GM18502 (cell line): ENCODE data around the gene ATG10.
"Not testable (repeated sequence)": the region's sequence is repeated elsewhere in the genome, so short reads cannot be mapped to it uniquely, and the experiment has no call there.

Source experiments
- ATAC-seq: cut with Tn5 transposase; IDR thresholded peaks from one replicate; pipeline ENCODE4 v1.9.1; 2021; ENCODE audit warnings: mild to moderate bottlenecking; ENCODE audit not compliant: unreplicated experiment, poor library complexity

Gene ATG10

GRCh38 chr5:82045554-82046275 lies 73.9 kb downstream of the ATG10 start:
- ATAC-seq, result no peak

DNA sequence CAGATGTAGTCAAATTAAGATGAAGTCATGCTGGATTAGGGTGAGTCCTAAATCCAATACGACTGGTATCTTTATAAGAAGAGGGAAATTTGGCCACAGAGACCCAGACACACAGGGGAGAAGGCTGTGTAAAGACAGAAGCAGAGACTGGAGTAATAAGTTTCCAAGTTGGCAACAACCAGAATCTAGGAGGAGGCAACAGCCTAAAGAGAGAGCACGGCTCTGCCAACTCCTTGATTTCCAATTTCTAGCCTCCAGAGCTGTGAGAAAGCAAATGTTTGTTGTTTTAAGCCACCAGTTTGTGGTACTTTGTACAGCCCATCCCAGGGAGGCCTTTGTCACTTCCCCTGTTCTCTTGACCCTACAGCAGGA lies 74.4 kb downstream of the ATG10 start:
- ATAC-seq, result no peak

DNA sequence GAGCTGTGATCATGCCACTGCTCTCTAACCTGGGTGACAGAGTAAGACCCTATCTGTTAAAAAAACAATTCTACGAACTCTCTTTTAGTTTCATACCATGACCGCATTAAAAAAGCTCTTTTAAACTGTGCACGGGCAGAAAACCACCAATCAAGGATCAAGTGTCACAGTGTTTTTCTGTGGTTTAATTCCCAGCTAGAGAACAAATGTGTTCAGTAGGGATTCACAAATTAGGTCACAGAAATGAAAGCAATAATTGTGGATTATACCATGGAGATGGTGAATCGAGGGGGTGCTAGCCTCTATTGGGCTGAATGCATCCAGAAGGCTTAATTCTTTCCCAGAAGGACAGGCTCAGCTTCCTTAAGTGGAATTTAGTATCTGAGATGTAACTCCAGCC lies 79.1 kb downstream of the ATG10 start:
- no peak for ATAC-seq

GRCh38 chr5:82054004-82054710 lies 82.3 kb downstream of the ATG10 start:
- ATAC-seq, result no peak

- no peak for ATAC-seq
These were observed 85.2 kb downstream of the ATG10 start for GRCh38 chr5:82057051-82057450.

GRCh38 chr5:82058710-82059109 lies 86.9 kb downstream of the ATG10 start:
- peak; percentile 71 for ATAC-seq

- ATAC-seq, result no peak
These were observed 95.0 kb downstream of the ATG10 start for GRCh38 chr5:82066791-82067190.

DNA sequence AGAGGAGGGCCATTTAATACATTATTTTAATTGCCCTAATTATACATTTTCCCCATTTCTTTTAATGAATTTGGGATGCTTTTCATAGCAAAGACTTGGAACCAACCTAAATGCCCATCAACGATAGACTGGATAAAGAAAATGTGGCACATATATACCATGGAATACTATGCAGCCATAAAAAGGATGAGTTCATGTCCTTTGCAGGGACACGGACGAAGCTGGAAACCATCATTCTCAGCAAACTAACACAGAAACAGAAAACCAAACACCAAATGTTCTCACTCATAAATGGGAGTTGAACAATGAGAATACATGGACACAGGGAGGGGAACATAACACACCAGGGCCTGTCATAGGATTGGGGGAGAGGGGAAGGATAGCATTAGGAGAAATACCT lies 96.2 kb downstream of the ATG10 start:
- not testable (repeated sequence) for ATAC-seq

- no peak for ATAC-seq
These were observed 96.9 kb downstream of the ATG10 start for GRCh38 chr5:82068723-82069122.

- ATAC-seq, result no peak
These were observed 100.3 kb downstream of the ATG10 start for GRCh38 chr5:82072138-82072537.

- ATAC-seq, result no peak
These were observed 101.4 kb downstream of the ATG10 start for GRCh38 chr5:82073179-82073578.

DNA sequence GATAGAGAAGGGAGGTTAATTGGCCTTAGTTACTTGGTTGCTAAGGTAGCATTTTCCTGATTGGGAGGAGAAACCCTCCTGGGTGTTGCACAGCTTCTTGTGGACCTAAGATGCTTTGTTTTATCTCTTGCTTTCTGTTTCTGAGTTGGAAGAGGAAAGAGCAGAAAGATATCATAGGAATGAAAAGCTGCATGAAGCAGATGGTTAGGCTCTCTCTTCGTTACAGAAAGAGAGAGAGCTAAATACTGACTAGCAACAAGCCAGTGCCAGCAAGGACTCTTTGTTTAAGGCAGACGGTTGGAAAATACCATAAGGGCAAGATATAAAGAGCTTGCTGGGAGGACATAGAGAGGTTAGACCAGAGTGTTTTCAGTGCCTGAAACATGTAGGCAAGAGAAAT lies 103.1 kb downstream of the ATG10 start:
- ATAC-seq, result no peak

DNA sequence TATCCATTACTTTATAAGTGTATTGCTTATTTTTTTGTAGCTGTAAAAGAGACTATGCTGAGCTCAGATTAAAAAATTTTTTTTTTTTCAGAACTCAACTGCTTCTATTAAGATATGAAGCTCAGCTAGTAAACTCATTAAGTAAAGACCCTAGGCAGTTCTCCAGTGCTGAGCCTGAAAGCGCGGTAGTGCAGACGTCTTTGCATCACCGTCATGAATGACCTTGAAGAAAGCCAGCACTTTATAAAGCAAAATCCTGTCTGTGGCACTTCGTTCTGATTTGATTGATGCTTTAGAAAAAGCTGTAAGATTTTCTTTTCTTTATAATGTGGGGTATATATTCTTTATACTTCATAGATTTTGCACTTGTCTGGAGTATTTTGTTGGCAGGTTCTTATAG lies 105.7 kb downstream of the ATG10 start:
- no peak for ATAC-seq

GRCh38 chr5:82091617-82092016 lies 119.8 kb downstream of the ATG10 start:
- ATAC-seq, result no peak

GRCh38 chr5:82095536-82095935 lies 123.7 kb downstream of the ATG10 start:
- ATAC-seq, result no peak

- ATAC-seq, result no peak
These were observed 124.4 kb downstream of the ATG10 start for GRCh38 chr5:82096249-82096648.

DNA sequence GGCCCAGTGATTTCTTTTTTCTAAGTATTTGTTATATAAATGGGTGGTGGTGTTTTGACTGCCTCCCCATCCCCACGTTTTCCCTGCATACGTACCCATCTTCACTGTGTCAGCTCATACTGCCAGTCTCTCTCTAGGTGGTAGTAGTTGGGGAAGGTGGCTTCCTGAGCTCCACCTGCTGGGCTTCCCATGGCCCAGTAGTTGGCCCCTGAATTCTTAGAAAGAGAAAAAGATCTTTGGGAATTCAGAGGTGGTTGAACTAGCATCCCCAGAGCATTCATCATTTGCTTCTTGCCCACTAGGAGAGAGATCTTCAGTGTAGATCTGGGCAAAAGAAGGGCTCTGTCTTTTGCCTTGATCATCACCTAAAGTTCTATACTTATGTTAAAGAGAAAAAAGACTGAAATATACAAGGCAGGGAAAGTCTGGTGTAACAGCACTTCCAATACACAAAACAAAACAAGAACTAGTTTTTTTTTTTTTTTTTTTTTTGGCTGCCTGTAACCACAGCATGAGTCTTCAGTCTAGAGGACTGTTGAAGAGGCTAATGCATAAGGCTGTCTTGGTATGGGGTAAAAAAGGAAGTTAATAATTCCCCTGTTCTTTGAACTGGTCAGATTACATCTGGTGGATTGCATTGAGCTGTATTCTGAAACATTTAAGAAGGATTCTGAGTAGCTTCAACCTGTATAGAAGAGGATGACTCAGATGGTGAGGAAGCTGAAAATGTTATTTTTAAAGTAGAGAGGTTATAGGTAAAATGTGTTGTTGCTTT lies 128.7 kb downstream of the ATG10 start:
- ATAC-seq, result peak; percentile 95

GRCh38 chr5:82104872-82105271 lies 133.0 kb downstream of the ATG10 start:
- ATAC-seq, result no peak

DNA sequence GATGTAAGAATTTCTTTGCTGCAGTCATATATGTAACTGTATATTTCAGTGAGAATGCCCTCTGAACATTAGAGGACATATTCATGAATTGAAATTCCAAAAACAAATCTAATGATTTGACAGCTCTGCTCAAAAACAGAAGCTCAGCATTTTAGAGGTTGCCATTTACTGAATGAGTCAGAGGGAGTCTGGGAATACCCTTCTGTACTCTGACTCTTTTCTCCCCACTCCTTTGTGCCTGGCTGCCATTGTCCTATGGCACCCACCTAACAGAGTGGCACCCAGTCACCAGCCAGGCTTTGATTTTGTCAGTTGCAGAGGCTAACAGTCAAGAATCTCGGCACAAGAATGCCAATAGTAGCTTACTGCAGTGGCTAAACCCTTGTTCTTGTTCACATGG lies 133.6 kb downstream of the ATG10 start:
- ATAC-seq, result no peak

- ATAC-seq, result no peak
These were observed 134.4 kb downstream of the ATG10 start for GRCh38 chr5:82106207-82106606.

- ATAC-seq, result no peak
These were observed 134.9 kb downstream of the ATG10 start for GRCh38 chr5:82106756-82107155.
